Measurements from ENCODE around the gene FKBP4.

- TF ChIP-seq CTCF (IDR thresholded peaks at IDR 0.05) (no peak), POLR2A (IDR thresholded peaks at IDR 0.05) (no peak), POLR2AphosphoS5 (IDR thresholded peaks at IDR 0.05; ENCODE audit: insufficient read depth in 1 of 2, low read depth in 1 of 2) (no peak)
Observed at GRCh38 chr12:2833327-2833726, 38.6 kb downstream of the FKBP4 start.

Measured in vagina (tissue), 2 donors.